Skeletal muscle tissue (tissue), 4 donors: ENCODE results near the gene CLEC4A. TPM values are rescaled to one million over a fixed set of nuclear protein-coding genes. Genes with fewer than 3 reads are reported as not detected.
"Not testable (repeated sequence)": the region's sequence is repeated elsewhere in the genome, so short reads cannot be mapped to it uniquely, and the experiment has no call there.

Experiments
- H3K27ac ChIP-seq: one replicate; pipeline ENCODE4 v1.7.0; 2013; ENCODE audit warnings: mild to moderate bottlenecking, low read depth, low read length, inconsistent platforms
- H3K27me3 ChIP-seq, 3 donors: one replicate each; pipeline ENCODE4 v1.7.0; 2013; ENCODE audit warnings: low read length in 3 of 3; ENCODE audit not compliant: control insufficient read depth in 3 of 3, insufficient read depth in 3 of 3
- H3K36me3 ChIP-seq, 3 donors: one replicate each; pipeline ENCODE4 v1.7.0; 2013; ENCODE audit warnings: low read length in 3 of 3; ENCODE audit not compliant: control insufficient read depth in 3 of 3, insufficient read depth in 3 of 3
- H3K4me1 ChIP-seq, 3 donors: one replicate each; pipeline ENCODE4 v1.7.0; 2013; ENCODE audit warnings: low read length in 3 of 3, mild to moderate bottlenecking in 3 of 3; ENCODE audit not compliant: control insufficient read depth in 3 of 3, insufficient read depth in 3 of 3
- H3K4me3 ChIP-seq, 3 donors: one replicate each; pipeline ENCODE4 v1.7.0; 2013; ENCODE audit warnings: low read length in 3 of 3
- H3K9ac ChIP-seq, 3 donors: one replicate each; pipeline ENCODE4 v1.7.0; 2013; ENCODE audit warnings: low read length in 3 of 3, mild to moderate bottlenecking in 3 of 3, moderate library complexity in 2 of 3, low read depth in 1 of 3
- H3K9me3 ChIP-seq, 3 donors: one replicate each; pipeline ENCODE4 v1.7.0; 2013; ENCODE audit warnings: low read length in 3 of 3; ENCODE audit not compliant: control insufficient read depth in 3 of 3
- total RNA-seq: library from RNA; depleted of rRNA; stranded (reverse); fragments of >200 nt; gene quantifications from one replicate; pipeline ENCODE4 v1.2.3, GENCODE V29; 2014
- donor health status: Osteomylitis.

The CLEC4A gene
- total RNA-seq, 1 donor from 2014 or later = not detected

GRCh38 chr12:8127138-8127537, 3.7 kb downstream of the CLEC4A start:
- peaks cover 0 to 7% (median 0%) of the 10 kb centered on the region in 3 donors for H3K36me3 ChIP-seq
- H3K27ac ChIP-seq = no peak overlapping the region
- no peak overlapping the region for H3K9ac ChIP-seq
- H3K4me1 ChIP-seq = no peaks in the 10 kb centered on the region
- no peaks in the 10 kb centered on the region for H3K27me3 ChIP-seq
- no peak overlapping the region for H3K4me3 ChIP-seq
- H3K9me3 ChIP-seq = no peaks in the 10 kb centered on the region

- H3K4me1 ChIP-seq, H3K27ac ChIP-seq: not testable (repeated sequence)
- peaks cover 0 to 20% (median 19%) of the 10 kb centered on the region in 3 donors for H3K36me3 ChIP-seq
Observed at GRCh38 chr12:8133636-8134397, 10.4 kb downstream of the CLEC4A start.

GRCh38 chr12:8134398-8134930, 11.0 kb downstream of the CLEC4A start:
- H3K27ac ChIP-seq, H3K4me3 ChIP-seq, H3K4me1 ChIP-seq, H3K9me3 ChIP-seq, H3K27me3 ChIP-seq, H3K9ac ChIP-seq: not testable (repeated sequence)
- peaks cover 0 to 22% (median 17%) of the 10 kb centered on the region in 3 donors for H3K36me3 ChIP-seq

More at GRCh38 chr12:8133636-8134397, 10.4 kb downstream of the CLEC4A start:
- not testable (repeated sequence) for H3K9ac ChIP-seq, H3K27me3 ChIP-seq, H3K9me3 ChIP-seq, H3K4me3 ChIP-seq

- not testable (repeated sequence) for H3K27me3 ChIP-seq, H3K4me3 ChIP-seq, H3K9ac ChIP-seq, H3K9me3 ChIP-seq, H3K27ac ChIP-seq
- H3K4me1 ChIP-seq = peaks cover 7 to 11% (median 10%) of the 10 kb centered on the region in 3 donors
- H3K36me3 ChIP-seq = peaks cover 0 to 19% (median 11%) of the 10 kb centered on the region in 3 donors
Observed at GRCh38 chr12:8141647-8142046, 18.2 kb downstream of the CLEC4A start.

- no peak overlapping the region for H3K9ac ChIP-seq
- H3K27me3 ChIP-seq = peaks cover 0 to 9% (median 0%) of the 10 kb centered on the region in 3 donors
- H3K27ac ChIP-seq = no peak overlapping the region
- H3K36me3 ChIP-seq = peaks cover 0 to 6% (median 0%) of the 10 kb centered on the region in 3 donors
- peaks cover 7 to 11% (median 11%) of the 10 kb centered on the region in 3 donors for H3K4me1 ChIP-seq
- H3K9me3 ChIP-seq = no peaks in the 10 kb centered on the region
- H3K4me3 ChIP-seq = no peak overlapping the region
Observed at GRCh38 chr12:8143261-8143660, 19.8 kb downstream of the CLEC4A start.

GRCh38 chr12:8145754-8146441, 22.5 kb downstream of the CLEC4A start:
- Histone ChIP-seq H3K9ac (peak overlapping the region; percentile 40 to 56 (median 43)), H3K27ac (peak overlapping the region; percentile 23), H3K4me3 (peak overlapping the region; percentile 28 to 49 (median 48)), H3K36me3 (no peaks in the 10 kb centered on the region), H3K4me1 (peaks cover 7 to 11% (median 11%) of the 10 kb centered on the region in 3 donors), H3K27me3 (peaks cover 0 to 9% (median 0%) of the 10 kb centered on the region in 3 donors), H3K9me3 (no peaks in the 10 kb centered on the region)

- Histone ChIP-seq H3K9ac (peak overlapping the region; percentile 40 to 56 (median 43)), H3K27ac (peak overlapping the region; percentile 23), H3K9me3 (no peaks in the 10 kb centered on the region), H3K36me3 (no peaks in the 10 kb centered on the region), H3K4me1 (peaks cover 7 to 11% (median 11%) of the 10 kb centered on the region in 3 donors), H3K27me3 (peaks cover 0 to 9% (median 0%) of the 10 kb centered on the region in 3 donors), H3K4me3 (peak overlapping the region in 2 of 3 donors; percentile 28 to 48)
Observed at GRCh38 chr12:8146442-8146771, 23.0 kb downstream of the CLEC4A start.

- Histone ChIP-seq H3K9me3 (no peaks in the 10 kb centered on the region), H3K9ac (no peak overlapping the region), H3K27me3 (peaks cover 0 to 4% (median 4%) of the 10 kb centered on the region in 3 donors), H3K4me1 (no peaks in the 10 kb centered on the region), H3K4me3 (no peak overlapping the region), H3K27ac (no peak overlapping the region), H3K36me3 (no peaks in the 10 kb centered on the region)
Observed at GRCh38 chr12:8154526-8154925, 31.1 kb downstream of the CLEC4A start.

GRCh38 chr12:8156416-8156815, 33.0 kb downstream of the CLEC4A start:
- no peak overlapping the region for H3K9ac ChIP-seq
- peaks cover 0 to 4% (median 4%) of the 10 kb centered on the region in 3 donors for H3K27me3 ChIP-seq
- no peaks in the 10 kb centered on the region for H3K9me3 ChIP-seq
- H3K4me1 ChIP-seq = no peaks in the 10 kb centered on the region
- H3K27ac ChIP-seq = no peak overlapping the region
- no peak overlapping the region for H3K4me3 ChIP-seq
- H3K36me3 ChIP-seq = no peaks in the 10 kb centered on the region

- Histone ChIP-seq H3K4me1 (no peaks in the 10 kb centered on the region), H3K9me3 (no peaks in the 10 kb centered on the region), H3K9ac (no peak within 1 kb of the TSS), H3K27me3 (peaks cover 0 to 4% (median 4%) of the 10 kb centered on the region in 3 donors), H3K27ac (no peak within 1 kb of the TSS), H3K36me3 (no peaks in the 10 kb centered on the region), H3K4me3 (no peak within 1 kb of the TSS)
Observed at GRCh38 chr12:8156845-8157244, 33.4 kb downstream of the CLEC4A start, which contains the start of gene ZNF705A. ZNF705A (plus strand) TSS chr12:8157015; CDS start chr12:8172626, 15,611 bp downstream.
